ENCODE data around the gene RNGTT. TPM values are rescaled to one million over a fixed set of nuclear protein-coding genes. Genes with fewer than 3 reads are reported as not detected.

Gene RNGTT
- total RNA-seq, 2 experiments from 2014 or later = 19.9 to 25.1 TPM

GRCh38 chr6:88880021-88880420 lies 83.4 kb downstream of the RNGTT start:
- no peaks in the 10 kb centered on the region for H3K9me3 Mint-ChIP-seq (ENCODE audit: low read depth)
- H3K27me3 Mint-ChIP-seq = no peaks in the 10 kb centered on the region
- peaks cover 14% of the 10 kb centered on the region for H3K36me3 Mint-ChIP-seq
- no peak overlapping the region for H3K27ac Mint-ChIP-seq
- H3K4me1 Mint-ChIP-seq = peaks cover 2% of the 10 kb centered on the region
- CTCF ChIA-PET = interaction anchor here (1.2 to 1.3 kb wide), 2 partner anchors 9 to 39 kb away, joined by 3 read pairs; no protein-coding TSS in a partner anchor
- ATAC-seq = no peak
- no peak for DNase-seq
- no peak overlapping the region for H3K4me3 Mint-ChIP-seq

GRCh38 chr6:88877893-88878292 lies 85.5 kb downstream of the RNGTT start:
- peaks cover 7% of the 10 kb centered on the region for H3K4me1 Mint-ChIP-seq
- H3K36me3 Mint-ChIP-seq = peaks cover 2% of the 10 kb centered on the region
- DNase-seq = no peak
- H3K4me3 Mint-ChIP-seq = no peak overlapping the region
- H3K9me3 Mint-ChIP-seq (ENCODE audit: low read depth) = no peaks in the 10 kb centered on the region
- no peaks in the 10 kb centered on the region for H3K27me3 Mint-ChIP-seq
- CTCF ChIA-PET = no interaction called here
- H3K27ac Mint-ChIP-seq = no peak overlapping the region
- no peak for ATAC-seq

GRCh38 chr6:88872962-88873361 lies 90.5 kb downstream of the RNGTT start:
- H3K9me3 Mint-ChIP-seq (ENCODE audit: low read depth) = no peaks in the 10 kb centered on the region
- H3K27ac Mint-ChIP-seq = no peak overlapping the region
- H3K4me3 Mint-ChIP-seq = no peak overlapping the region
- ATAC-seq = no peak
- H3K36me3 Mint-ChIP-seq = peaks cover 2% of the 10 kb centered on the region
- peaks cover 11% of the 10 kb centered on the region for H3K4me1 Mint-ChIP-seq
- no peaks in the 10 kb centered on the region for H3K27me3 Mint-ChIP-seq
- no peak for DNase-seq
- CTCF ChIA-PET = interaction anchor here (1.0 to 2.2 kb wide), 2 partner anchors 11 to 1480 kb away, joined by 3 to 9 read pairs; no protein-coding TSS in a partner anchor

- Mint-ChIP-seq H3K36me3 (peaks cover 5% of the 10 kb centered on the region), H3K4me3 (no peak overlapping the region), H3K27ac (no peak overlapping the region), H3K9me3 (ENCODE audit: low read depth) (no peaks in the 10 kb centered on the region), H3K4me1 (peaks cover 13% of the 10 kb centered on the region), H3K27me3 (no peaks in the 10 kb centered on the region)
- CTCF ChIA-PET = interaction anchor here (0.8 to 2.2 kb wide), 5 partner anchors 8 to 941 kb away, joined by 3 to 9 read pairs (median 4); no protein-coding TSS in a partner anchor
- ATAC-seq (no peak), DNase-seq (no peak)
Measured at GRCh38 chr6:88871498-88871897, 91.9 kb downstream of the RNGTT start.

GRCh38 chr6:88870717-88871330 lies 92.6 kb downstream of the RNGTT start:
- CTCF ChIA-PET = interaction anchor here (0.8 to 2.2 kb wide), 6 partner anchors 9 to 1804 kb away, joined by 3 to 9 read pairs (median 4); no protein-coding TSS in a partner anchor
- H3K36me3 Mint-ChIP-seq = peaks cover 5% of the 10 kb centered on the region
- H3K4me1 Mint-ChIP-seq = peaks cover 18% of the 10 kb centered on the region
- no peak overlapping the region for H3K4me3 Mint-ChIP-seq
- ATAC-seq (no peak), DNase-seq (peak; percentile 43)
- H3K27ac Mint-ChIP-seq = no peak overlapping the region
- H3K27me3 Mint-ChIP-seq = no peaks in the 10 kb centered on the region
- no peaks in the 10 kb centered on the region for H3K9me3 Mint-ChIP-seq (ENCODE audit: low read depth)

GRCh38 chr6:88869263-88870020 lies 94.0 kb downstream of the RNGTT start:
- Mint-ChIP-seq H3K4me3 (no peak overlapping the region), H3K27ac (no peak overlapping the region), H3K9me3 (ENCODE audit: low read depth) (no peaks in the 10 kb centered on the region), H3K4me1 (peaks cover 23% of the 10 kb centered on the region), H3K27me3 (no peaks in the 10 kb centered on the region), H3K36me3 (peaks cover 8% of the 10 kb centered on the region)
- DNase-seq (no peak), ATAC-seq (no peak)
- CTCF ChIA-PET = interaction anchor here (1.3 to 2.0 kb wide), 2 partner anchors 11 to 1802 kb away, joined by 3 to 5 read pairs; no protein-coding TSS in a partner anchor

- no peaks in the 10 kb centered on the region for H3K27me3 Mint-ChIP-seq
Measured at GRCh38 chr6:88867841-88868731, 95.3 kb downstream of the RNGTT start.

GRCh38 chr6:88866856-88867255 lies 96.6 kb downstream of the RNGTT start:
- CTCF ChIA-PET = no interaction called here
- peaks cover 15% of the 10 kb centered on the region for H3K36me3 Mint-ChIP-seq
- no peak for DNase-seq
- no peak overlapping the region for H3K27ac Mint-ChIP-seq
- H3K4me1 Mint-ChIP-seq = peaks cover 24% of the 10 kb centered on the region
- ATAC-seq = no peak
- H3K4me3 Mint-ChIP-seq = no peak overlapping the region
- H3K9me3 Mint-ChIP-seq (ENCODE audit: low read depth) = no peaks in the 10 kb centered on the region
- H3K27me3 Mint-ChIP-seq = no peaks in the 10 kb centered on the region

More at GRCh38 chr6:88867841-88868731, 95.3 kb downstream of the RNGTT start:
- Mint-ChIP-seq H3K27ac (no peak overlapping the region), H3K9me3 (ENCODE audit: low read depth) (no peaks in the 10 kb centered on the region), H3K4me1 (peaks cover 26% of the 10 kb centered on the region), H3K4me3 (no peak overlapping the region), H3K36me3 (peaks cover 9% of the 10 kb centered on the region)
- ATAC-seq = no peak
- CTCF ChIA-PET = interaction anchor here (0.9 to 2.0 kb wide), 2 partner anchors 10 to 51 kb away, joined by 3 to 5 read pairs; no protein-coding TSS in a partner anchor
- DNase-seq = no peak

GRCh38 chr6:88865275-88865674 lies 98.1 kb downstream of the RNGTT start:
- H3K4me1 Mint-ChIP-seq = peaks cover 24% of the 10 kb centered on the region
- DNase-seq = no peak
- peaks cover 16% of the 10 kb centered on the region for H3K36me3 Mint-ChIP-seq
- CTCF ChIA-PET = no interaction called here
- peak; percentile 65 for ATAC-seq
- H3K27ac Mint-ChIP-seq = peak overlapping the region; percentile 61
- no peaks in the 10 kb centered on the region for H3K9me3 Mint-ChIP-seq (ENCODE audit: low read depth)
- no peaks in the 10 kb centered on the region for H3K27me3 Mint-ChIP-seq
- no peak overlapping the region for H3K4me3 Mint-ChIP-seq

- DNase-seq (no peak), ATAC-seq (peak; percentile 16)
- Mint-ChIP-seq H3K27ac (peak overlapping the region; percentile 22), H3K27me3 (no peaks in the 10 kb centered on the region), H3K36me3 (peaks cover 16% of the 10 kb centered on the region), H3K4me3 (peak overlapping the region; percentile 3), H3K4me1 (peaks cover 25% of the 10 kb centered on the region), H3K9me3 (ENCODE audit: low read depth) (no peaks in the 10 kb centered on the region)
- CTCF ChIA-PET = no interaction called here
Measured at GRCh38 chr6:88864359-88865054, 98.9 kb downstream of the RNGTT start.

GRCh38 chr6:88860310-88860709 lies 103.1 kb downstream of the RNGTT start:
- CTCF ChIA-PET = no interaction called here
- DNase-seq = no peak
- Mint-ChIP-seq H3K36me3 (peaks cover 16% of the 10 kb centered on the region), H3K4me3 (no peak overlapping the region), H3K4me1 (peaks cover 20% of the 10 kb centered on the region), H3K27me3 (no peaks in the 10 kb centered on the region), H3K9me3 (ENCODE audit: low read depth) (no peaks in the 10 kb centered on the region), H3K27ac (no peak overlapping the region)
- no peak for ATAC-seq

GRCh38 chr6:88858455-88858854 lies 105.0 kb downstream of the RNGTT start:
- DNase-seq (no peak), ATAC-seq (no peak)
- H3K27me3 Mint-ChIP-seq = no peaks in the 10 kb centered on the region
- CTCF ChIA-PET = interaction anchor here (1.7 kb wide), 1 partner anchor 11 kb away, joined by 5 read pairs; no protein-coding TSS in a partner anchor
- H3K4me1 Mint-ChIP-seq = peaks cover 8% of the 10 kb centered on the region
- H3K9me3 Mint-ChIP-seq (ENCODE audit: low read depth) = no peaks in the 10 kb centered on the region
- H3K36me3 Mint-ChIP-seq = peaks cover 14% of the 10 kb centered on the region
- H3K27ac Mint-ChIP-seq = no peak overlapping the region
- H3K4me3 Mint-ChIP-seq = no peak overlapping the region
